NCI-H2029 treated with DMSO at 0.1 percent for 48 hours (cell line): ENCODE data around the gene TECRL.

Experiments
- DNase-seq: peaks from one replicate; lab custom pipeline; 2025; lab: John Stamatoyannopoulos, UW

TECRL gene

GRCh38 chr4:64326507-64326906 lies 82.7 kb downstream of the TECRL start:
- no peak for DNase-seq

DNA sequence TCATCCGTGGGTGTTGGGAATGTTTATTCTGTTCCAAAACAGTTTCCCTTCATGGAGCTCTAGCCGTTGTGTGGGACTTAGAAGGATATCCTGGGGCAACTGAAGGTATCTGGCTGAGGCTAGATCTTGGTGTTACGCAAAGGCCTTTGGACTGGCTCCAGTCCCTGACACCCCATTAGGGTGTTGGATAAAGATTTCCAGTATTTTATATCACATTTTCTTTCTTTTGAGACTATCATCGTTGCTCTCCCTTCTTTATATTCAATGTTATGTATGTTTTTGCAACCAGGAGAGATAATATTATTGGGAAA lies 103.0 kb downstream of the TECRL start:
- no peak for DNase-seq

GRCh38 chr4:64305565-64306254 lies 103.5 kb downstream of the TECRL start:
- DNase-seq: no peak

- DNase-seq: no peak
These were observed 136.8 kb downstream of the TECRL start for GRCh38 chr4:64272432-64272831.

DNA sequence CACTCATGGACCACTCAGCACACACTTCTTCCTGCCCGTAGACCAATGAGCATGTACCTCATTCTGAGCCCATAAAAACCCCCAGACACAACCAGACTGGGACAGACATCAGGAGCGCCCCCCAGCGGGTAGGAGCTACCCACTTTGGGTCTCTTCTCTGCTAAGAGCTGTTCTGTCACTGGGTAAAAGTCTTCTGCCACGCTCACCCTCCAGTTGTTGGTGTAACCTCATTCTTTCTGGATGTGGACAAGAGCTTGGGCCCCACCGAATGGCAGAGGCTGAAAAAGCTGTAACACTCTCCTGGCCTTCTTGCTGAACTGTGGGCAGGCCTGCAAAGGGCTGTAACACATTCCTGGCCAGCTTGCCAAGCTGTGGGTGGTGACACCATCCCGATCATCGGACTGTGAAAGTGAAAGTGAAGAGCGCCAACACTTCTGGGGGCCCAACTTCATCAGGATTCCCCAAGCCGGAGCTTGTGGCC lies 137.6 kb downstream of the TECRL start:
- DNase-seq: no peak

DNA sequence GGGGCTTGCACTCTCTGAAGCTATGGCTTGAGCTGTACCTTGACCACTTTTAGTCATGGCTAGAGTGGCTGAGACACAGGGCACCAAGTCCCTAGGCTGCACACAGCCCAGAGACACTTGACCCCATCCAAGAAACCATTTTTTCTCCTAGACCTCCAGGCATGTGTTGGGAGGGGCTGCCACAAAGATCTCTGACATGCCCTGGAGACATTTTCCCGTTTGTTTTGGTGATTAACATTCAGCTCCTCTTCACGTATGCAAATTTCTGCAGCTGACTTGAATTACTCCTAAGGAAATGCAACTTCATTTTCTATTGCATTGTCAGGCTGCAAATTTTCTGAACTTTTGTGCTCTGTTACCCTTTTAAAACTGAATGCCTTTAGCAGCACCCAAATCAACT lies 142.6 kb downstream of the TECRL start:
- DNase-seq: no peak

DNA sequence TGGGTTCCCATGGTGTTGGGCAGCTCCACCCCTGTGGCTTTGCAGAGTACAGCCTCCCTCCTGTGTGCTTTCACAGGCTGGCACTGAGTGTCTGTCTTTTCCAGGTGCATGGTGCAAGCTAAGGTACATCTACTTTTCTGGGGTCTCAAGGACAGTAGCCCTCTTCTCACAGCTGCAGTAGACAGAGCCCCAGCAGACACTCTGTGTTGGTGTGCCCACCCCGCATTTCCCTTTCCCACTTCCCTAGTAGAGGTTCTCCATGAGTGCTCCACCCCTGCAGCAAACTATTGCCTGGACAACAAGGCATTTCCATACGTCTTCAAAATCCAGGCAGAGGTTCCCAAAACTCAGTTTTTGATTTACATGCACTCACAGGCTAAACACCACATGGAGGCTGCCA lies 143.0 kb downstream of the TECRL start:
- DNase-seq: no peak

- no peak for DNase-seq
These were observed 157.5 kb downstream of the TECRL start for GRCh38 chr4:64251781-64252180.

DNA sequence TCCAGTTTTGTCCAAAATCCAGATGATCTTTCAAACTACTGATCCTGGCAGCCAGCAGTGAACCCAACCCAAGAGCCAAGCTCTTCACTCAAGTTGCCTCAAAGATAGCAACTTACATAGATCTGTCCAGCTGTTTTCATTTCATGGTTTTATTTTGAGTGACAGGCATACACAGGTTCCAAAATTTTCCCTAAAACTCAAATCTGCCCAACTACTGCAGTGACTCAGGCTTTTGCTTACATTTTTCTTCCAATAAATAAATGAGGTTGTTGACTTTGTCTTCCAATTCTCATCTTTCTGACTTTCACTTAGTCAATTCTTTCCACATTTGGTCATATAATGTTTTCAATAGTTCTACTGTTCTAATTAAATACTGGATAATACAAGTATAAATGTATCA lies 158.8 kb downstream of the TECRL start:
- DNase-seq: no peak

DNA sequence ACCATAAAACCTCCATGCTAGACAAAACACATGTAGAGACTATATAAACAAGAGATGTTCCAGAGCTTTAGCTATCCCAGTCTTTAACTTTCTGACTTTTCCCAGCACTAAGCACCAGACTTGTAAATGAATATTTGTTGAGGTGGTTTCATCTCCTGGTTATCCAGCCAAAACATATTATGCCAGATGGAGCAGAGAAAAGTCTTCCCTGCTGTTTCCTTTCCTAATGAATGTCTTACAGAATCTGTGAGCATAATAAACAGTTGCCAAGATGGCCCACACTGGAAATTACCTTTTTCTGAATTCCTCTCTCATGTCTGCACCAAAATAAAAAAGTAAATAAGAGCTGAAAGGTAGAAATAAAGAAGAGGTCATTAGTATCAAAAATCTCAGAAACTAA lies 159.2 kb downstream of the TECRL start:
- no peak for DNase-seq

- no peak for DNase-seq
These were observed 161.1 kb downstream of the TECRL start for GRCh38 chr4:64248186-64248585.

- no peak for DNase-seq
These were observed 178.4 kb downstream of the TECRL start for GRCh38 chr4:64230709-64231310.
